Measurements from ENCODE around the gene HS6ST3.

Gene HS6ST3

GRCh38 chr13:96803456-96804100, 713.7 kb downstream of the HS6ST3 start:
- TF ChIP-seq MAX (IDR thresholded peaks at IDR 0.05) (no peak), ZBTB7A (IDR thresholded peaks at IDR 0.05; ENCODE audit: low read depth) (no peak), RAD21 (IDR thresholded peaks at IDR 0.05; ENCODE audit: low read depth) (no peak), FOXM1 (IDR thresholded peaks at IDR 0.05; ENCODE audit: borderline replicate concordance, low read depth) (no peak), TAF1 (IDR thresholded peaks at IDR 0.05; ENCODE audit: low read depth) (no peak), TCF12 (IDR thresholded peaks at IDR 0.05; ENCODE audit: low read depth) (no peak), EP300 (IDR thresholded peaks at IDR 0.05; ENCODE audit: borderline replicate concordance) (no peak), NFIC (IDR thresholded peaks at IDR 0.05) (no peak), TEAD4 (IDR thresholded peaks at IDR 0.05) (no peak), CREB1 (IDR thresholded peaks at IDR 0.05; ENCODE audit: low read depth) (no peak), EGR1 (IDR thresholded peaks at IDR 0.05) (no peak), YY1 (IDR thresholded peaks at IDR 0.05; ENCODE audit: low read depth) (no peak), CEBPB (IDR thresholded peaks at IDR 0.05) (no peak), USF1 (IDR thresholded peaks at IDR 0.05) (no peak)
- TF ChIP-seq, protein P1, sequence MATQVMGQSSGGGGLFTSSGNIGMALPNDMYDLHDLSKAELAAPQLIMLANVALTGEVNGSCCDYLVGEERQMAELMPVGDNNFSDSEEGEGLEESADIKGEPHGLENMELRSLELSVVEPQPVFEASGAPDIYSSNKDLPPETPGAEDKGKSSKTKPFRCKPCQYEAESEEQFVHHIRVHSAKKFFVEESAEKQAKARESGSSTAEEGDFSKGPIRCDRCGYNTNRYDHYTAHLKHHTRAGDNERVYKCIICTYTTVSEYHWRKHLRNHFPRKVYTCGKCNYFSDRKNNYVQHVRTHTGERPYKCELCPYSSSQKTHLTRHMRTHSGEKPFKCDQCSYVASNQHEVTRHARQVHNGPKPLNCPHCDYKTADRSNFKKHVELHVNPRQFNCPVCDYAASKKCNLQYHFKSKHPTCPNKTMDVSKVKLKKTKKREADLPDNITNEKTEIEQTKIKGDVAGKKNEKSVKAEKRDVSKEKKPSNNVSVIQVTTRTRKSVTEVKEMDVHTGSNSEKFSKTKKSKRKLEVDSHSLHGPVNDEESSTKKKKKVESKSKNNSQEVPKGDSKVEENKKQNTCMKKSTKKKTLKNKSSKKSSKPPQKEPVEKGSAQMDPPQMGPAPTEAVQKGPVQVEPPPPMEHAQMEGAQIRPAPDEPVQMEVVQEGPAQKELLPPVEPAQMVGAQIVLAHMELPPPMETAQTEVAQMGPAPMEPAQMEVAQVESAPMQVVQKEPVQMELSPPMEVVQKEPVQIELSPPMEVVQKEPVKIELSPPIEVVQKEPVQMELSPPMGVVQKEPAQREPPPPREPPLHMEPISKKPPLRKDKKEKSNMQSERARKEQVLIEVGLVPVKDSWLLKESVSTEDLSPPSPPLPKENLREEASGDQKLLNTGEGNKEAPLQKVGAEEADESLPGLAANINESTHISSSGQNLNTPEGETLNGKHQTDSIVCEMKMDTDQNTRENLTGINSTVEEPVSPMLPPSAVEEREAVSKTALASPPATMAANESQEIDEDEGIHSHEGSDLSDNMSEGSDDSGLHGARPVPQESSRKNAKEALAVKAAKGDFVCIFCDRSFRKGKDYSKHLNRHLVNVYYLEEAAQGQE (IDR thresholded peaks at IDR 0.05; ENCODE audit: low read depth) = no peak

DNA sequence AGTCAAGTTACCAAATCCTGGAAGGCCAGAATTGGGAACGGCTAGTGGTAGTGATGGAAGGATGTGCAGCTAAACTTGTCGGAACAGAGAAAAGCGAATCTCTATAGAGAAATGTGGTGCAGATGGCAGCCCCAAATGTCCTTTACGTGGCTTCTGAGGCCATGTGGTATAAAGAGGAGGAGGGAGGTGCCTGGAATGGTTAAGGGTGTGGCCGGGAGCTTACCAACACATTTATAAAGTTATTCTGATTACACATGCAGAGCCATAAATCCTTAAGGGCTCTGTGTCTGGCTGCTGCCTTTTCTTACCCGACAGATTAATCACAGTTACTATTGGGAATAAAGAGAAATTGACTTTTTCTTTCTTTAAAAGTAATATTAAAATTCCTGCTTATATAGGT, 714.3 kb downstream of the HS6ST3 start:
- TF ChIP-seq CEBPB (IDR thresholded peaks at IDR 0.05) = no peak
- TF ChIP-seq TEAD4 (IDR thresholded peaks at IDR 0.05) = no peak
- TF ChIP-seq TCF12 (IDR thresholded peaks at IDR 0.05; ENCODE audit: low read depth) = no peak
- TF ChIP-seq ZBTB7A (IDR thresholded peaks at IDR 0.05; ENCODE audit: low read depth) = no peak
- TF ChIP-seq, protein P1 (IDR thresholded peaks at IDR 0.05; ENCODE audit: low read depth) = no peak
- TF ChIP-seq EP300 (IDR thresholded peaks at IDR 0.05; ENCODE audit: borderline replicate concordance) = no peak
- no peak for TF ChIP-seq YY1 (IDR thresholded peaks at IDR 0.05; ENCODE audit: low read depth)
- no peak for TF ChIP-seq TAF1 (IDR thresholded peaks at IDR 0.05; ENCODE audit: low read depth)
- TF ChIP-seq RAD21 (IDR thresholded peaks at IDR 0.05; ENCODE audit: low read depth) = no peak
- no peak for TF ChIP-seq EGR1 (IDR thresholded peaks at IDR 0.05)

- no peak for TF ChIP-seq FOXM1 (IDR thresholded peaks at IDR 0.05; ENCODE audit: borderline replicate concordance, low read depth)
Measured at GRCh38 chr13:96806746-96807145, 716.8 kb downstream of the HS6ST3 start.

GRCh38 chr13:96809366-96810096, 719.6 kb downstream of the HS6ST3 start:
- TF ChIP-seq, protein P1 (IDR thresholded peaks at IDR 0.05; ENCODE audit: low read depth) = no peak
- TF ChIP-seq MAX (IDR thresholded peaks at IDR 0.05) (no peak), CREB1 (IDR thresholded peaks at IDR 0.05; ENCODE audit: low read depth) (no peak), RAD21 (IDR thresholded peaks at IDR 0.05; ENCODE audit: low read depth) (no peak), FOXM1 (IDR thresholded peaks at IDR 0.05; ENCODE audit: borderline replicate concordance, low read depth) (no peak), TAF1 (IDR thresholded peaks at IDR 0.05; ENCODE audit: low read depth) (no peak)

DNA sequence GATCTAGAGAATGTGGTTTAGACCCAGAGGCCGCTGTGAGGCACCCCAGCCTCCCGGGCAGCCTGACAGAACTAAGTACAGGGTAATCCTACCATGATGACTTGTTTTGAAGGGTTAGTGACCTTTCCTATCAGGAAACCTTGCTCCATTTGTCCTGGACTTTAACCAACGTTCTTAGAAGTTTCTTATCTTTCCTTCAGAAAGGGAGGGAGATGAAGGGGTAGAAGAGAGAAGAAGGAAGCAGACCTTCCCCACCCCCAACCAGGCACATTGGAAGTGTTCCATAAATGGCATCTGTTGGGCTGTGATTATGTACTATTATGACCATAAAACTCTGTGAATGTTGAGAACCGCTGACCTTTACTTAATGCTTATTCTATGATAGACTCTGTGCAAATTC, 720.2 kb downstream of the HS6ST3 start:
- TF ChIP-seq MAX (IDR thresholded peaks at IDR 0.05) = no peak
- TF ChIP-seq YY1 (IDR thresholded peaks at IDR 0.05; ENCODE audit: low read depth) = no peak
- no peak for TF ChIP-seq EP300 (IDR thresholded peaks at IDR 0.05; ENCODE audit: borderline replicate concordance)
- TF ChIP-seq FOXM1 (IDR thresholded peaks at IDR 0.05; ENCODE audit: borderline replicate concordance, low read depth) = no peak
- TF ChIP-seq TCF12 (IDR thresholded peaks at IDR 0.05; ENCODE audit: low read depth) = no peak
- TF ChIP-seq NFIC (IDR thresholded peaks at IDR 0.05) = no peak
- no peak for TF ChIP-seq EGR1 (IDR thresholded peaks at IDR 0.05)
- TF ChIP-seq TAF1 (IDR thresholded peaks at IDR 0.05; ENCODE audit: low read depth) = no peak
- no peak for TF ChIP-seq CEBPB (IDR thresholded peaks at IDR 0.05)
- TF ChIP-seq TEAD4 (IDR thresholded peaks at IDR 0.05) = no peak
- no peak for TF ChIP-seq CREB1 (IDR thresholded peaks at IDR 0.05; ENCODE audit: low read depth)
- no peak for TF ChIP-seq RAD21 (IDR thresholded peaks at IDR 0.05; ENCODE audit: low read depth)
- TF ChIP-seq ZBTB7A (IDR thresholded peaks at IDR 0.05; ENCODE audit: low read depth) = no peak
- TF ChIP-seq, protein P1 (IDR thresholded peaks at IDR 0.05; ENCODE audit: low read depth) = no peak
- no peak for TF ChIP-seq USF1 (IDR thresholded peaks at IDR 0.05)
